Adrenal gland (tissue), 12 donors: ENCODE measurements around the gene C1QTNF1. TPM values are rescaled to one million over a fixed set of nuclear protein-coding genes. Genes with fewer than 3 reads are reported as not detected.

Source experiments
- DNase-seq, 7 donors: peaks; one replicate each; pipeline ENCODE4 v3.0.0-alpha.2; 2019 to 2020
- H3K27ac ChIP-seq, 5 donors: fragments of 200-600 bp; sonication (generic) in 4 of 5; 1 replicate in 3 of 5; 2 replicates in 2 of 5; pipeline versions ENCODE4 v1.5.1 to v1.8.0; 2016 to 2020; ENCODE audit warnings: mild to moderate bottlenecking in 1 of 5
- H3K27me3 ChIP-seq: fragments of 200-600 bp; 2 replicates; pipeline ENCODE4 v1.8.0; 2021
- H3K36me3 ChIP-seq, 2 donors: fragments of 200-600 bp; replicated peaks in 1 of 2; 1 replicate in 1 of 2; 2 replicates in 1 of 2; pipeline versions ENCODE4 v1.5.1 to v1.8.0; 2018 to 2022
- H3K4me1 ChIP-seq, 2 donors: fragments of 200-600 bp; replicated peaks in 1 of 2; 1 replicate in 1 of 2; 2 replicates in 1 of 2; pipeline versions ENCODE4 v1.5.1 to v1.8.0; 2018 to 2021
- H3K4me3 ChIP-seq, 4 donors: fragments of 200-600 bp; sonication (generic) in 3 of 4; one replicate each; pipeline ENCODE4 v1.5.1; 2016 to 2018
- H3K9me3 ChIP-seq, 3 donors: fragments of 200-600 bp; sonication (generic) in 1 of 3; replicated peaks in 1 of 3; 1 replicate in 2 of 3; 2 replicates in 1 of 3; pipeline versions ENCODE4 v1.5.1 to v1.8.0; 2016 to 2021
- POLR2A ChIP-seq, 2 donors: fragments of 450-650 bp; IDR thresholded peaks; one replicate each; pipeline ENCODE4 v1.6.1; 2017; ENCODE audit warnings: antibody characterized with exemption in 2 of 2, mild to moderate bottlenecking in 2 of 2, moderate library complexity in 1 of 2
- WGBS, 4 donors: extraction: QIAGEN DNeasy Blood & Tissue Kit in 2 of 4; methylation state at CpG; one replicate each; pipeline versions ENCODE4 v1.1.5 to v1.1.7; 2013 to 2017; 5-methylcytosine and 5-hydroxymethylcytosine counted together
- intact Hi-C, 2 donors: fragments of 100-400 bp; cut with DNase I; formaldehyde crosslinking; loops; one replicate each; pipeline versions ENCODE4 v1.14.1 to v1.15.0; 2022 to 2023
- polyA plus RNA-seq, 3 donors: library from polyadenylated mRNA; stranded (reverse); fragments of 200-250 nt in 2 of 3; fragments of 350-450 nt in 1 of 3; fragmentation: Illumina TruSeq in 1 of 3; extraction: RNeasy Lipid Tissue Mini Kit (QIAGEN cat#74804) in 1 of 3; gene quantifications; one replicate each; pipeline ENCODE4 v1.2.3, GENCODE V29; 2013 to 2014
- total RNA-seq, 9 donors: library from RNA; depleted of rRNA in 4 of 9; stranded (reverse); fragments of >200 nt in 4 of 9; fragments of 120-200 nt in 1 of 9; fragmentation: NEBNext Ultra II Directional in 1 of 9; extraction: Animal tissue kit (Norgen Biotek cat#: 25700) in 1 of 9; gene quantifications; one replicate each; pipeline versions ENCODE4 v1.1.0 to v1.2.4, GENCODE V29; 2013 to 2023
- TF ChIP-seq, protein P1 (sequence below), 6 experiments: fragments of 450-650 bp in 4 of 6; fragments of 200-600 bp in 2 of 6; sonication (generic) in 1 of 6; IDR thresholded peaks; 1 replicate in 5 of 6; 2 replicates in 1 of 6; pipeline versions ENCODE4 v1.5.1 to v1.8.0; 2016 to 2021; ENCODE audit warnings: antibody characterized with exemption in 6 of 6, mild to moderate bottlenecking in 2 of 6, moderate library complexity in 1 of 6
- donor health status: healthy with polysubstance abuse.
- donor health status: Bipolar disorder and iron deficiency.
- donor health status: DM: yes; HTN: yes; CAD: no.
- donor health status: DM: no; HTN: no; CAD: no.
- donor health status: DM: no; HTN: no; CAD: no.
- donor health status: DM: yes; HTN: yes; CAD: no.

C1QTNF1 gene
- total and polyA plus RNA-seq, 12 donors: 17.2 to 175 (median 120) TPM

DNA sequence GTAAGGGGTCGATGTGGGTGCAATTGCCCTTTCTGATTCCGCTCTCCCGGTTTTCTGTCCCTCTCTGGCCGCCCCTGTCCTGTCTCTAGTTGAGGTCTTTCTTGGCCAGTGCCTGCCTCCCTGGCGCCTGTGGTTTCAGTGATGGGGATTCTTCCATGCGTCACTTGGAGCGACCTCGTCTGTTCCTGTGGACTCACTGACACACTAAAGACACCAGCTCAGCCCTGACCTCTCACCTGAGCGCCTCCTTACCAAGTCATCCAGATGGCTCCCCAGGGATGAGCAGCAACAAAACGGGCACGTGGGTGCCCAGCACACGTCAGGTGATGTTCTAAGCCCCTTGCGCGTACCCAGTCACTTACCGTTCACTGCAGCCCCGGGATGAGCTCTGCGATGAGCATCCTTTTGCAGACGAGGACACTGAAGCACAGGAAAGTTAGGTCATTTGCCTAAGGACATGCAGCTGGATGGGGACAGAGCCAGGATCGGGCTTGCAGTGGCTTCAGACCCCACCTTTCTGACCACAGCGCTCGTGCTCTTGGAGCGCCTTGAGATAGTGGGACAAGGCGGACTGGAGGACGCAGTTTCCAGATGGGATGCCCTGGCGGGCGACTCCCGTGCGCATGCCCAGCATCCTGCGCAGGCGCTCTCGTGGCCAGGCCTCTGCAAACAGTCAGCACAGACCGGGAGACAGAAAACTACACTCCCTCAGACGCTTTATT is 32.8 kb upstream of the C1QTNF1 start:
- 94 to 95% (median 95%) methylated on average over 29 to 33 of the region's 33 CpGs for WGBS, 4 donors
- Histone ChIP-seq H3K9me3 (no peaks in the 10 kb centered on the region), H3K4me1 (peaks cover 25 to 38% of the 10 kb centered on the region in 2 donors), H3K4me3 (no peak overlapping the region), H3K27me3 (no peaks in the 10 kb centered on the region), H3K27ac (no peak overlapping the region), H3K36me3 (peaks cover 0 to 37% of the 10 kb centered on the region in 2 donors)
- peak in 5 of 7 donors; percentile 1 to 35 (median 16) for DNase-seq
- TF ChIP-seq, protein P1, sequence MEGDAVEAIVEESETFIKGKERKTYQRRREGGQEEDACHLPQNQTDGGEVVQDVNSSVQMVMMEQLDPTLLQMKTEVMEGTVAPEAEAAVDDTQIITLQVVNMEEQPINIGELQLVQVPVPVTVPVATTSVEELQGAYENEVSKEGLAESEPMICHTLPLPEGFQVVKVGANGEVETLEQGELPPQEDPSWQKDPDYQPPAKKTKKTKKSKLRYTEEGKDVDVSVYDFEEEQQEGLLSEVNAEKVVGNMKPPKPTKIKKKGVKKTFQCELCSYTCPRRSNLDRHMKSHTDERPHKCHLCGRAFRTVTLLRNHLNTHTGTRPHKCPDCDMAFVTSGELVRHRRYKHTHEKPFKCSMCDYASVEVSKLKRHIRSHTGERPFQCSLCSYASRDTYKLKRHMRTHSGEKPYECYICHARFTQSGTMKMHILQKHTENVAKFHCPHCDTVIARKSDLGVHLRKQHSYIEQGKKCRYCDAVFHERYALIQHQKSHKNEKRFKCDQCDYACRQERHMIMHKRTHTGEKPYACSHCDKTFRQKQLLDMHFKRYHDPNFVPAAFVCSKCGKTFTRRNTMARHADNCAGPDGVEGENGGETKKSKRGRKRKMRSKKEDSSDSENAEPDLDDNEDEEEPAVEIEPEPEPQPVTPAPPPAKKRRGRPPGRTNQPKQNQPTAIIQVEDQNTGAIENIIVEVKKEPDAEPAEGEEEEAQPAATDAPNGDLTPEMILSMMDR (IDR thresholded peaks at IDR 0.05): no peak
- no peak for TF ChIP-seq POLR2A (IDR thresholded peaks at IDR 0.05)
- intact Hi-C loops: loop anchor here in 1 of 2 donors (5.0 kb wide), 1 partner anchor 51 kb away; no protein-coding TSS in a partner anchor

DNA sequence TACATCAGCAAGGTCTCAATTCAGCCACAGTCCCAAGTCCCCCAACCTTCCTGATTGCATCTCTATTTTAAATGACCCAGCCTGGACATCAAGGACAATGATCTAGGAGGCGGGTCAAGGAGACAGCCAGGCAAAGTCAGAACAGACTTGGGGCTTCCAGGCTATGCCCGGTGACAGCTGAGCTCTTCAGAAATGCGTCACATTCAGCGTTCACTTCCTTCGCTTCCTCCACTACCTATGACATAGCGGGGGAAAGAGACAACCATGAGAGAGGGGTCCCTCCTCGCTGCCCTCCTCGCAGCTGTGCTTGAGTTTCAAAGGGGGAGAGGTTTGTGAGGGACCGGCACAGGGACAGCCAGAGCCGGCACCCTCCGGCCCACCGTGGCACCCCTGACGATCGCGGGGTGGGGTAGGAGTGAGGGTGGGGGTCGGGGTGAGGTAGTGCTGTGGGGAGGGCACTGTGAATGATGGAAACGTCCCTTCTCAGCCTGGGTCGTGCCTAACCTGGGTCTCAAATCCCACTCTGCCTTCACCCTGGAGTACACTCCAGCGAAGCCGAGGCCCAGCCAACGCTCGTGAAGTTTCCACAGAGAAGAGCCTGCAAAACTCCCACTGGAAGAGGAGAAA is 31.9 kb upstream of the C1QTNF1 start:
- DNase-seq: peak in 5 of 7 donors; percentile 7 to 46 (median 17)
- TF ChIP-seq, protein P1 (IDR thresholded peaks at IDR 0.05): no peak
- no peak for TF ChIP-seq POLR2A (IDR thresholded peaks at IDR 0.05)
- no peak overlapping the region for H3K4me3 ChIP-seq
- H3K9me3 ChIP-seq: no peaks in the 10 kb centered on the region
- no peaks in the 10 kb centered on the region for H3K27me3 ChIP-seq
- 82 to 93% (median 88%) methylated on average over 19 to 22 of the region's 22 CpGs for WGBS, 4 donors
- intact Hi-C loops: loop anchor here in 1 of 2 donors (5.0 kb wide), 1 partner anchor 50 kb away; no protein-coding TSS in a partner anchor
- peak overlapping the region in 1 of 5 donors; percentile 6 for H3K27ac ChIP-seq
- peaks cover 0 to 45% of the 10 kb centered on the region in 2 donors for H3K36me3 ChIP-seq
- H3K4me1 ChIP-seq: peaks cover 24 to 39% of the 10 kb centered on the region in 2 donors

DNA sequence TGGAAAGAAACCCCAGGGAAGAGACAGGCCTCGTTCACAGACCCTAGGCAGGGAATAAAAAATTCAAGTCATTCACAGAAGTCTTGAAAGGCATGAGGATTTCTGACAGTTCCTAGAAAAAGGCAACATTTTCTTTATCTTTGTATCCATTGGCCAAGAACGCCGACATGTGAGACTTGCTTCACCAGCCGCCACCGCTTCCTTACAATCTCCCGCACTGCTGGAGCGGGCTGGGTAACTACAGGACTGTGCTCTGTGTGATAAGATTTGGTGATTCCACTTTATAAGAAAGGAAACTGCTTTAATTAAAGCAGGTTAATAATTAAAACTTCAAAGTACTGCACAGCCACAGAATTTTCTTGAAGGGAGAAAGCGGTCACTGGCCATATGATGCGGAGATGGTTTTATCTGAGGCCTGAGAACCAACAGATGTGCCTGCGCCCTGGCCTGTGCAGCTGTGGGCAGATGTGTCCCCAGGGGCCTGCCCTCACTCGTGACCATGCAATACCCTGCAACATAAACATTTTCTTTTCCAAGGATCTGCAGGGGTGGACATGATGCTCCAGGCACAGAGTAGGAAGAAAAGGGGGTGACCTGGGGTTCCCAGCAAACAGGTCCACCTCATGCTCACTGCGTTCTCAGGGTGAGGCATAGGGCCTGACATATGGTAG is 31.3 kb upstream of the C1QTNF1 start:
- peaks cover 19 to 39% of the 10 kb centered on the region in 2 donors for H3K4me1 ChIP-seq
- peak in 3 of 7 donors; percentile 13 to 21 (median 14) for DNase-seq
- H3K9me3 ChIP-seq: no peaks in the 10 kb centered on the region
- no peaks in the 10 kb centered on the region for H3K27me3 ChIP-seq
- H3K4me3 ChIP-seq: no peak overlapping the region
- intact Hi-C loops: loop anchor here in 1 of 2 donors (5.0 kb wide), 1 partner anchor 50 kb away; no protein-coding TSS in a partner anchor
- TF ChIP-seq, protein P1 (IDR thresholded peaks at IDR 0.05): no peak
- TF ChIP-seq POLR2A (IDR thresholded peaks at IDR 0.05): no peak
- no peak overlapping the region for H3K27ac ChIP-seq
- 84 to 90% (median 86%) methylated on average over 12 of the region's 12 CpGs for WGBS, 4 donors
- H3K36me3 ChIP-seq: peaks cover 0 to 51% of the 10 kb centered on the region in 2 donors
